Ramos (cell line): ENCODE results near the gene NUAK2.

Experiments
- in situ Hi-C: fragments of 300-500 bp; cut with MboI; formaldehyde crosslinking; loops from one replicate; pipeline ENCODE4 v1.14.3; 2022; ENCODE audit warnings: low sequenced_read_pairs; ENCODE audit not compliant: unreplicated experiment

NUAK2 gene

DNA sequence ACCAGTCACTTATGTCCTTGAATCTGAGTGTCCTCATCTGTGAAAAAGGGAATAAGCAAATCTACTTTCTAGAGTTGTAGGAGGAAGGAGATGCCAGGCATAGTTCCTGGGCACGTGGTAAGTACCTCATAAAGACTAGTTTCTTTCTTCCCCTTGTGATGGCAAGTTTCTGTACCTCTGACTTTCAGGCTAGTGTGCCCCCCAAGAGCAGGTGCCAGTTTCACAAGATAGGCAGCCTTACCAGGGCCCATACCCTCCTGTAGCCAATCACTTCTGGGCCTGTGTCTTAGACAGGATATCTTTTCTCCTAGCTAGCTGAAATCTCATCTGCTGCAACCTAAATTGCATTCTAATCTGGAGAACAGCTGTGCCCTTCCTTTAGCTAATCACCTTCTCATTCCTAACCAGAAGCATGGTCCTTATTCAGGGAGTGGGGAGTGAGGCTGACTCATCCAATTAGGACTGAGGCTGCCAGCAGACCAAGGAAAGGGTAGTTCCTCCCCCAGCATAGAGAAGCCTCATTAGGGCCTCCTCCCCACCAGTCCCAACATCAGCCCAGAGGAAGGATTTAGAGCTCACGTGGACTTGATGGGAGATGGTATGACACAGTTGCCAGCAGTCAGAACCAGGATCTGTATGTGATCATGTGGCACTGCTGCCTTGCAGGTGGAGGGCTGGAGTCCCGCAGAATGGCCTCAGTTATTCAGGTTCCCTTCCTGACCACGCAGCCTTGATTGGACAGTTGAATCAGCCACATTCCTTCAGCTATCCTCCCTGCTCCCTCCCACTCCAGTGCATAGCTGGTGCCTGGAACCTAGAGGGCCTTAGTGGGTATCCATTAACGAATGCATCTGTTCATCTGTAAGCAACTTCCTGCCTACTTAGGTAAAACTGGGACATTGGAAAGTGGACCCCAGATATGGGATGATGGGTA lies 27.3 kb upstream of the NUAK2 start:
- in situ Hi-C loops, result loop anchor here (10.0 kb wide), 1 partner anchor 364 kb away; no protein-coding TSS in a partner anchor

DNA sequence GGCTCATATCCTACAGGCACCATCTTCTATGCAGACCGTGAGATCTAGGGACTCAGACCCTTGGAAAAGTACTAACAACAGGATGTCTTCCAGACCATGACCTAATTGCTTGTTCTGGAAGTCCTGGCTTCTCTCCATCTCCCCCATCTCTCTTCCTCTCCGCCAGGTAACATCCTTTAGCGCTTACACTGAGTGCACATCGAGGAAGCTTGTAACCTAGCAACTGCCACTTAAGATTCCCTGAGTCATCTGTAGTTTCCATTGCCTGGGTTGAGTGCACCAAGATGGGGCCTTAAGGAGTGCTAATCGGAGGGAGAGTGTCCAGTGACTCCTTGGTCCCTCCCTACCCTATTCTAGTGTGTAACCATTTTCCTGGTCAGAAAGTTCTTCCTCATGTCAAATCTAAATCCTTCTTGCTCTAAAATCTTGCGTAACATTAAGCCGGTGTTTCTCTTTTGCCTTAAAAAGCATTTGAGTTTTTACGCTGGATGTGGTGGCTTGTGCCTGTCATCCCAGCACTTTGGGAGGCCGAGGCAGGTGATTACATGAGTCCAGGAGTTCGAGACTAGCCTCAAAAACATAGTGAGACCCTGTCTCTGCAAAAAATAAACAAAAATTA lies 25.5 kb upstream of the NUAK2 start:
- in situ Hi-C loops, result loop anchor here (10.0 kb wide), 1 partner anchor 362 kb away; no protein-coding TSS in a partner anchor

DNA sequence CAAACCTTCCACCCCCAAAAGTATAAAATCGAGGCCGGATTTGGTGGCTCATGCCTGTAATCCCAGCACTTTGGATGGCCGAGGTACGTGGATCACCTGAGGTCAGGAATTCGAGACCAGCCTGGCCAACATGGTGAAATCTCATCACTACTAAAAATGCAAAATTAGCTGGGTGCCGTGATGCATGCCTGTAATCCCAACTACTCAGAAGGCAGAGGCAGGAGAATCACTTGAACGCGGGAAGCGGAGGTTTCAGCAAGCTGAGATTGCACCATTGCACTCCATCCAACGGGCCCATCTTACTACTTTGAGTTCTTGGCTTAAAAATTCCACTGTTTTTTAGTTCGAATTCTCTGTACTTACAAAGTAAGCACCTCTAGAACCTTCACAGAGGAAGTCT lies 24.2 kb upstream of the NUAK2 start:
- in situ Hi-C loops, result loop anchor here (10.0 kb wide), 1 partner anchor 361 kb away; no protein-coding TSS in a partner anchor

DNA sequence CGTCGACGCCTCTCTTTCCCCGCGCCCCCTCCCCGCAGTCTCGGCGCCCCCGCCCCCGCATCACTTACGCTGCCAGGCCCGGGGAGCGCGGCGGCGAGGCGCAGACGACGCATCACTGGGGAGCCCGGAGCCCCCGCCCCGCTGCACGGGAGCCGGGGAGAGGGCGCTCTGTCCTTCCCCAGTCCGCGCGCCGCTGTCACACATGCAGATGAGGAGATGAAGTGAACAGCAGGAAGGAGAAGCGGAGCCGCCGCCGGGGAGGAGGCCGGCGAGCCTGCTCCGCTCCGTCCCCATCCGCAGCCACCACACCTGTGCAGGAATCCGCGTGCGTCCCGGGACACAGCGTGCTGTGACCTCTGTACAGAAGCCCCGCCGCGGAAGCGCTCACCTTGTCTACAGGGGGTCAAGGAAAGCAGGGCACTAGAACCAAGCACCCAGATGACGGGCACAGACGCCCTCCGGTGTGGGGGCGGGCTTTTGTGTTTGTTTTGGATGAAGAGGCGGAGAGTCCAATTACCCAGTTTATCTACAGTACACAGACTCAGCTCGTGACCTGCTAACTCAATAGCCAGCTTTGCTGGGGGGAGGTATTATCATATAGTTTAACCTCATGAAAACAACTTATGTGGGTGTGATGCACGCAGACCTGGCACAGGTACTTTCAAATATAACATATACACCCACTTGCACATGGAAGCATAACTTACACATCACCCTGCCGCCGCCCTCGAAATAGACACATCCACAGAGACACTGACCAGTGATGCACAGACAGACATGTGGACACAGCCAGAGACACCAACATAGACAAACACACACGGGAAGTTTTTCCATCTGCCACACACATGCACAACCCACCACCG lies 22.8 kb upstream of the NUAK2 start:
- in situ Hi-C loops, result loop anchor here (10.0 kb wide), 1 partner anchor 359 kb away; no protein-coding TSS in a partner anchor

DNA sequence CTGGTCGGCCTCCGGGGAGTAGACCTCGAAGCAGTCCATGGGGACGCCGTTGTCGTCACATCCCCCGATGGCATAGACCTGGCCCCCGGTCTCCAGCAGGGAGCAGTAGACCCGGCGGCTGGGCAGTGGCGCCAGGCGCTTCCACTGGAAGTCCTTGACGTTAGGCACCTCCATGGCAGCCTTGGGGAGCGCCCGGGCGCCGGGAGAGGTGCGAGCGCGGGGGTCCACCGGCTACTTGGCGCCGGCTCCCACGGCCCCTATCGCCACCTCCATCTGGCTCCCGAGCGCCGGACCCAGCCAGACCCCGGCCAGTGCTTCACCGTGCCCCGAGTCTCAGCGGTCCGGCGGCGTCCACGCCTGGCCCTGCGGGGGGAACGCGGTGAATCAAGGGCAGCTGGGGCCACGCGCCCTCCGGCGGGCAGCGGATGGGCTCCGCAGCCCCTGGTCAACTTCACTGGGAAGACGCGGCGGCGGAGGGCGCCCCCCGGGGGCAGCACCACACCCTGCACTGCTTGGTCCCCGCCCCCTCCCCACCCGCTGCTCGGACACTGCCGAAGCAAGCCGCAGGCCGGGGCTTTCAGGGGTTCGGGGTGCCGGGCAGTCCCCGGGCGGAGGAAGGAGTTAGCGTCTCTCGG lies 22.0 kb upstream of the NUAK2 start:
- in situ Hi-C loops, result loop anchor here (10.0 kb wide), 1 partner anchor 359 kb away; no protein-coding TSS in a partner anchor

DNA sequence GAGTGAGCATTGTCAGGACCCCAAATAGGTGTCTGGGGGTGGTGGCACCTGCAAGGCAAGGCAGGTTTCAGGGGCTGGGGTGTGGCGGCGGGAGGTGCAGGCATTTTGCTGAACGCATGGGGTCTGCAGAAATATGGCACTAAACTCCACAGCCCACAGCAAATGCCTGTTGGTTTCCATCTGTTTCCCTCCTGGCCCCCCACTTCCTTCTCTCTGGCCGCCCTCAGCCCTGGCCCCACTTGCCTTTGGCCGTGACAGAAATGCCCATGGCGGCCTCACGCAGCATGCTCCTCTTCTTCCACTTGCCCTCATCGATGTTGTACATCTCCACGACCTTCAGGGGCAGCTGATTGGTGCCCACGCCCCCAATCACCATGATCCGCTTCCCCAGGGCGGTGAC lies 21.4 kb upstream of the NUAK2 start:
- in situ Hi-C loops, result loop anchor here (10.0 kb wide), 1 partner anchor 358 kb away; no protein-coding TSS in a partner anchor

DNA sequence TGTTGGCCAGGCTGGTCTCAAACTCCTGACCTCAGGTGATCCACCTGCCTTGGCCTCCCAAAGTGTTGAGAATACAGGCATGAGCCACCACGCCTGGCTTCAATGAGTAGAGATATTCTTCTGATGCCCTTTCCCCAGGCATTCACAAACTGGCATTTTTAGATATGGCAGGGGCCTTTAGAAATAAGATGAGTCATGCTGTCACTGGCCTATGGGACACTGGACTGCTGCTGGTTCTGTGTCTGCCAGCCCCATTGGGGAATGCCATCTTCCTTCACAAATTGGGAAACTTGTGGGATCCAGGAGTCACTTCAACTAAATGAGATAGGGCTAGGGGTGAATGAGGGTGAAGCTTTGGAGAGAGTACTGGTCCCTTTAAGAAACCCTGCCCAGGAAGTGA lies 19.1 kb upstream of the NUAK2 start:
- in situ Hi-C loops, result loop anchor here (10.0 kb wide), 1 partner anchor 356 kb away; no protein-coding TSS in a partner anchor

DNA sequence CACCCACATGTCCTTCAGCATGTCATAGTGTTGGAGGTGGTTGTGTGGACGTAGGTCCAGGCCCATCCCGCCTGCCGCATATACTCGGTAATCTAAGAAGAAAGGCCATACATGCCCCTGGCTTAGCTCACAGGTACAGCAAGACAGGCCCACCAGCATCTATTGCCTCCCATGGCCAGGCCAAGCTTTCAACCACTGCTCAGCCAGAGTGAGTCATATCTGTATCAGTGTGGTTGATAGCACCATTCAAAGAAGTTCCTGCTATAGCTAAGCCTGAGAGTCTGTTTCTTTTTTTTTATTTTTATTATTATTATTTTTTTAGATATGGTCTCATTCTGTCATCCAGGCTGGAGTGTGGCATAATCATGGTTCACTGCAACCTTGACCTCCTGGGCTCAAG lies 18.2 kb upstream of the NUAK2 start:
- in situ Hi-C loops, result loop anchor here (10.0 kb wide), 1 partner anchor 355 kb away; no protein-coding TSS in a partner anchor

DNA sequence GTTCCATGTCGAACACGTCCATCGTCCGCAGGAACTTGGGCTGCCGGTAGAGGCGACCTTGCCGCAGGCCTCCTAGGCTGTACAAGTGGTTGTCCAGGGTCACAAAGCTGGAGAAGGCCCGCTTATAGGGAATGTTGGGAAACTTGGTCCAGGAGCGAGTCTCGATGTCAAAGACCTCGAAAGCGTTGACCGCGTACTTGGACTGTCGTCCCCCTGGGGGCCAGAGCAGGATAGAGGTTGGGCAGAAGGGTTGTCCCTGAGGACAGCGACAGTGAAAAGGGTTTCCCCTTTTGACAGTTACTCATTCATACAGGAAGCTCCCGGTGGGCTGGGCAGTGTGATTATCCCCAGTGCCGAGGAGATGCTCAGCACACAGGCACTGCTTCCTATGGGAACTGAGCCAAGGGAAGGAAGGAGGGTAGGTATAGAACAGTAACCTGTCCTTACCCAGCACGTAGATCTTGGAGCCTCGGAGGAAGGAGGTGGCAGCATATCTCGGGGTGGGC lies 17.7 kb upstream of the NUAK2 start:
- in situ Hi-C loops, result no loop called here

DNA sequence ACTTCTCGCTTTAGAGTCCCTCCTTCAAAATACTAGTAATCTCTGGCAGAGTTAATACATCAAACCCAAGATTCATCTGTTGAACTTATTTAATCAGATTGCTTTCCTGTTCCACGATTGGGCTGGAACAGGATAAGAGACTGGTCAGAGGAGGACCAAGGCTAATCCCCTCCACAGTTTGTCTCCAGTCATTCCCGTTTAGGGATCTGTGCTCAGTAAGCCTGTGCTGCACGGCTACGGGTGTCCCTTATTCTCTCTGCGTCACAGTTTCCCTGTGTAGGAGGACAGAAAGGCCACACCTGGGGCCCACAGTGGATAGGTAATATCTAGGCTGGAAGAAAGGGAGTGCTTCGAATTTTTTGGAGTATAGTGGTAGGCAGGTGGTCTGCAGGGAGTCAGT lies 16.5 kb upstream of the NUAK2 start:
- in situ Hi-C loops, result no loop called here

DNA sequence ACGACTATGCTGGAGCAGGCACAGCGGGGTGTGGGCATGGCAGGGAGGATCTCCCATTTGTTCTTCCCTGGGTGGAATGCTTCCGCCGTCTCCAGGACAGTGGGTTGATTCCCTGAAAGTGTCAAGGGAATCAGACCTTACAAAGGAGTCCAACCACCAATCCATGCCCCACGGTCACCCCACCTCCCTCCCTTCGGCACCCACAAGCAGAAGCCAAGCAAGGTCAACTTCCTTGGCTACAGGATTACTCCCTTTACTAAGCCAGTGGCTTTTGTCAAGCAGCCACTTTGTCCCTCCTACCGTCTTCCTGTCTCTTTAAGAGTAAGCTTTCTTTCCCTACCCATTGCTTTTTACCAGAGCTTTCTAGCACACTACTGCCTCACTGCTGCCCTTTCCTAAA lies 15.9 kb upstream of the NUAK2 start:
- in situ Hi-C loops, result no loop called here

DNA sequence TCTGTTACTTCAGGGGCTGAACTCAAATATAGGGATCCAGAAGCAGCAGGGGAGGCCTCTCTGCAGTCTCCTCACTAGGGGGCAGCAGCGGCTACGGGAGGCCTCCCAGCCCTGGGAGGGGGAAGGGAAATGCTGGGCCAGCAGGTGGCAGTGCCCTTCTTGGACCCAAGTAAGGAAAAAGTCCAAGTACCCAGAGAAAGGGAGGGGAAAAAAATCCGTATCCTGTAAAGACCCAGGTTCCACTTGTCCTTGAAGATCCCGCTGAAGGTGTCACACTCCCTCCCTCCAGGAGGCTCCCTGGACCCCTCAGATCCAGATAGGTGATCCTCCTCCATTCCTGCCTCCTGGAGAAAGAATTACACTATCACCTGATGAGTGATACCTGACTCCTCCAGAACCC lies 14.1 kb upstream of the NUAK2 start:
- in situ Hi-C loops, result no loop called here

DNA sequence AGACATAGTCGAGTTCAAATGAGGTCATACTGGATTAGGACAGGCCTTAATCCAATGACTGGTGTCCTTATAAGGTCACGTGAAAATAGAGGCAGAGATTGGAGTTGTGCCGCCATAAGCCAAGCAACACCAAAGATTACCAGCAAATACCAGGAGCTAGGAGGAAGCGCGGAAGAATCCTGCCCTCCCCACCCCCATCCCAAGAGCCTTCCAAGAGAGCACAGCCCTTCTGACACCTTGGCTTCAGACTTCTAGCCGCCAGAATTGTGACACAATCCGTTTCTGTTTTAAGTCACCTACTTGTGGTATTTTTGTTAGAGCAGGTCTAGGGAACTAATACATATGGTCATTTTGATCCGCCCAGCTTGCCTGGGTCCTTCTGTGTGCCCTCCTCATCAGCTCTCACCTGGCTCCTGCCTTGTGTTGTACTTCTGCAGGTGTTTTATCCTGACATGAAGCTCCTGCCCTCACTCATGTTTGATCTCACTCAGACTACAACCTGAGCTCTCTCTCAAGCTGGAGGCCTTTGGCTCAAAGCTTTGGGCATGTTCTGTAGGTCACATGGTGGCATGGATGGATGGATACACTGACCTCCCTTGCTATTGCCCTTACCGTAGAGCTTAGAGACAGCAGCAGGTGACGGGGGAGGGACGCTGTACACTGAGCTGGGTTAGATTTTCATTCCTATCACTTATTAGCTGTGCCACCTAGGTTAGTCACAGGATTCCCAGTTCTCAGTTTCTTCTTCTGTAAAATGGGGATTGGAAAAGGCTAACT lies 10.7 kb upstream of the NUAK2 start:
- in situ Hi-C loops, result no loop called here

DNA sequence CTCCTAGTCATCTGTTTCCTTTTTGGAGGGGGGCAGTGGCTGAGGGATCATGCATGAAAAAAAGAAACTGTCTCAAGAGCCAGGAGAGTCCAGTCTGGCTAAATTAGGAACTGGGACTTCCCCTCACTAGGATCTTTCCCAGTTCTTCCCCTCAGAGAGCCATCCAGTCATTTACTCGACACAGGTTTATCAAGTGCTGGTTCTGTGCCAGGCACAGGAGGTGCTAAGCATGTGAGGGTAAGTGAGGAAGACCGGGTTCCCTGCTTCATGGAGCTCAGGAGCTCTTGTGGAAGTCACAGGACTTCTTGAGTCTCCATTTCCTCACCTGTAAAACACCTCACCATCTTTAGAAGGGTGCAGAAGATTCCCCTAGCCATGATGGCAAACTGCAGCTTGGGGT lies 8.6 kb upstream of the NUAK2 start:
- in situ Hi-C loops, result no loop called here

DNA sequence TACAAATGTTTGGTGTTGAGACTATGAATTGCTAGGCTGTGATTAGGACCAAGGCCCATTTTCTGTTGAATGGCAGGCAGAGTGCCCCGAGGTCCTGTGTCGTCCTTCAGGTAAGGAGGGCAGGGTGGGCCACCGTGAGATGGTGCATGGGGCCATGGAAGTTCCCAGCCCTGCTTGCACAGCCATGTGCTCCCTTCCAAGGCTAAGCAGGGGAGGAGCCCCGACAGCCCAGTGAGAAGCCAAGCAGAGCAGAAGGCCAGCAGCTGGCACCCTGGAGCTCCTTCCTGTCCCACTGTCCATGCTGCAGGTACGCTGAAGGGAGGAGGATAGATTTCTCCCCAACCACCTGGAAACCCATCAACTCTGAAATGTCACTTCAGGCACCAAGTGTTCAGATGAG lies 8.2 kb upstream of the NUAK2 start:
- in situ Hi-C loops, result no loop called here

DNA sequence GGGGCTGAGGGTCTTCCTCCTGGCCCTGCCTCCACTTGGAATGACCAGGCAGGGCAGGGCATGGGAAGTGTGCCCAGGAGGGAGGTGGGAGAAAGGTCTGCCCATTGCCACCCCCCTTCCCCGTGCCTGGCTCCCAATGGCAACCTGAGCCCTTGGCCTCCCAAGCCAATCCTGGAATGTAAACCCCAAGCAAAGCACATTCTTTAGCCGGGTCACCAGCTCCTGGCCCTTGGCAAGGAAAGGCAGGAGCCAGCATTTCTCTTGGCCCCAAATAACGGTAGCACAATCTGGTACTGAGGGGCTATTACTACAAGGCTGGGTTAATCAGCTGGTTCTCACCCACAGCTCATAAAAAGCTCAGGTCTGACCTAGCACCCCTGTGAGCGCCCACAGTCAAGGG lies 6.9 kb upstream of the NUAK2 start:
- in situ Hi-C loops, result no loop called here

DNA sequence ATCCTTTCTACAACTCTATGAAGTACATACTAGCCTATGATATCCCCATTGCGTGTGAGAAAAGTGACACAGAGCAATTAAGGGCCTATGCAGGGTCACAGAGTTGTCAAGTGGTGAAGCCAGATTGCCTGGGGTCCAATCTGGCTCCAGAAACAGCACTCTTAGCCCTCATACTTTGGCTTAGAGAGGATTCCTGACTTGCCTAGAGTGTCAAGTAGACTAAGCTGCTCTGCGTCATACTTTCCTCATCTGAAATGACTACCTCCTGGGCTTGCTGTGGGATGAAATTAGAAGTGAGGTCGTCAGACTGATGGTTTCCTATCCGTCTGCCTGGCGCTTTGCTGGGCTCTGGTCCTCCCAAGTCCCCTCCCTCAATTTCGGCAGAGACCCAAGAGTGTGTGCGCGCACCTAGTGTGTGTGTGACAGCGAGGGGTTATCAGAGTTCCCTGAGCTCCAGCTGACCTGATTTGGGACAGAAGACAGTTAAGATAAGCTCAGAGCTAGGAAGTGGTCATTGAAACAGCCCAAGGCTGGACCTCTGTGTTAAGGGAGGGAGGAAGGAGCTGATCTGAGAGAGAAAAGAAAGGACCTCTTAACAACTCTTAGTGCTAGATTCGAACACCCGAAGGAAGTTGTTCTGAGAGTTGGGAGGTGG lies 5.4 kb upstream of the NUAK2 start:
- in situ Hi-C loops, result no loop called here

DNA sequence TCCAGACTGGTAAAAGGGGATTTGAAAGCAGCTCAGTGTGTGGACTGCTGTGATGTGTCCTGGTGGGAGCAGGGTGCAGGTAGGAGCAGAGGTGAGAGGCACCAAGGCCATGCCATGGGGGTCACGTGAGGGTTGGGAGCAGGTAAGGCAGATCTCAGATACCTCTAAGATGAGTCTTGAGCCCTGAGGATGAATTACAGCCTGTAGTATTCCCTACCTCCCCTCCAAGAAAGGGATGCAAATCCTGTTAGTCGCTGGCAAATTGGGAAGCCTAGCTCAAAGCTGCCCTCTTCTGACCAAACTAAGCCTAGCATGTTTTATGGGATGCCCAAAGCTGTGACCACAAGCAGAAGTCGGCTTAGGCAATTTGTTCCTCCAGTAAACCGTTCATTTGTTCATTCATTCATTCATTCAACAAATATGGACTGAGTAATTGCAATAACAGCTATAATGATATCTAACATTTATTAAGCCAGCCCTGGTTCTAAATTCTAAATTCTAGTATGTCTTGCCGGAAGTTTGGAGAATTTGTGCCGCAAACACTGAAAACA lies 3.9 kb upstream of the NUAK2 start:
- in situ Hi-C loops, result no loop called here
